BJ (cell line): ENCODE measurements around the gene ONECUT1. TPM values are rescaled to one million over a fixed set of nuclear protein-coding genes. Genes with fewer than 3 reads are reported as not detected.

Experiments
- CTCF ChIA-PET: fragments of 350-600 bp; formaldehyde crosslinking; extraction: SDS; loops from one replicate; lab custom pipeline; 2021; ENCODE audit warnings: antibody characterized with exemption, inconsistent platforms; lab: Yijun Ruan, JAX
- POLR2A ChIA-PET: fragments of 300-600 bp; sonication (Branson Sonifier 250); formaldehyde crosslinking; extraction: SDS; loops from one replicate; lab custom pipeline; 2021; ENCODE audit warnings: antibody characterized with exemption; lab: Charles Lee
- DNase-seq: peaks from one replicate; pipeline ENCODE4 v3.0.0-alpha.2; 2011; ENCODE audit warnings: low read depth
- H3K27me3 ChIP-seq: 2 replicates; pipeline ENCODE4 v1.6.0; 2011; ENCODE audit warnings: low read length; ENCODE audit not compliant: control insufficient read depth, insufficient read depth
- H3K36me3 ChIP-seq: 2 replicates; pipeline ENCODE4 v1.5.1; 2011; ENCODE audit warnings: low read length; ENCODE audit not compliant: control insufficient read depth, insufficient read depth
- H3K4me3 ChIP-seq: 2 replicates; pipeline ENCODE4 v1.5.1; 2011; ENCODE audit warnings: low read depth, mild to moderate bottlenecking, control low read depth, low read length
- polyA plus RNA-seq: library from polyadenylated mRNA; depleted of rRNA; stranded (reverse); fragments of >200 nt; gene quantifications from 2 replicates; pipeline ENCODE4 v1.2.3, GENCODE V29; 2011
- TF ChIP-seq, protein P1 (sequence below): IDR thresholded peaks from 2 replicates; pipeline ENCODE4 v1.5.1; 2011; ENCODE audit warnings: low read depth, mild to moderate bottlenecking, control low read depth, inconsistent platforms, low read length, moderate library complexity; ENCODE audit not compliant: insufficient read depth

The ONECUT1 gene
- polyA plus RNA-seq, 1 experiment: not detected

DNA sequence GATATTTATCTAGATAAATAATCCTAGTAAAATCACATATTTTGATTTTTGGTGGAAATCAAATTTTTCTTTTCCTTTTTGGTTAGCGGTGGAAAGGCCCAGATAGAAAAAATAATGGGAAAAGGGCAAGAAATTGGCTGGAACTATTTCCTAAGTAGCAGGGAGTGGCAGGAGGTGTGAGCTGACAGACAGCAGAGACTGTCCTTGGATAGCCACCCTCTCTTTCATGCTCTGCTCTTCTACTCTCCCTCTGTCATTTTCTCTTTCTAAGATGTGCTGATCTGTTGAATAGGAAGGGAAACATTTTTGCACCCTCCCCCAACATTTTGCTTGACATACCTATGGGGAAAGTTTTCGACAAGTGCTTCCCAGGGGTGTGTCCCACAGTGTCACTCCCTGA, 18.9 kb upstream of the ONECUT1 start:
- Histone ChIP-seq H3K4me3 (no peak overlapping the region), H3K36me3 (no peaks in the 10 kb centered on the region), H3K27me3 (peaks cover 21% of the 10 kb centered on the region)
- no peak for DNase-seq
- ChIA-PET CTCF (interaction anchor here (0.6 kb wide), 1 partner anchor 185 kb away, joined by 3 read pairs; no protein-coding TSS in a partner anchor), POLR2A (no interaction called here)
- TF ChIP-seq, protein P1, sequence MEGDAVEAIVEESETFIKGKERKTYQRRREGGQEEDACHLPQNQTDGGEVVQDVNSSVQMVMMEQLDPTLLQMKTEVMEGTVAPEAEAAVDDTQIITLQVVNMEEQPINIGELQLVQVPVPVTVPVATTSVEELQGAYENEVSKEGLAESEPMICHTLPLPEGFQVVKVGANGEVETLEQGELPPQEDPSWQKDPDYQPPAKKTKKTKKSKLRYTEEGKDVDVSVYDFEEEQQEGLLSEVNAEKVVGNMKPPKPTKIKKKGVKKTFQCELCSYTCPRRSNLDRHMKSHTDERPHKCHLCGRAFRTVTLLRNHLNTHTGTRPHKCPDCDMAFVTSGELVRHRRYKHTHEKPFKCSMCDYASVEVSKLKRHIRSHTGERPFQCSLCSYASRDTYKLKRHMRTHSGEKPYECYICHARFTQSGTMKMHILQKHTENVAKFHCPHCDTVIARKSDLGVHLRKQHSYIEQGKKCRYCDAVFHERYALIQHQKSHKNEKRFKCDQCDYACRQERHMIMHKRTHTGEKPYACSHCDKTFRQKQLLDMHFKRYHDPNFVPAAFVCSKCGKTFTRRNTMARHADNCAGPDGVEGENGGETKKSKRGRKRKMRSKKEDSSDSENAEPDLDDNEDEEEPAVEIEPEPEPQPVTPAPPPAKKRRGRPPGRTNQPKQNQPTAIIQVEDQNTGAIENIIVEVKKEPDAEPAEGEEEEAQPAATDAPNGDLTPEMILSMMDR: no peak

DNA sequence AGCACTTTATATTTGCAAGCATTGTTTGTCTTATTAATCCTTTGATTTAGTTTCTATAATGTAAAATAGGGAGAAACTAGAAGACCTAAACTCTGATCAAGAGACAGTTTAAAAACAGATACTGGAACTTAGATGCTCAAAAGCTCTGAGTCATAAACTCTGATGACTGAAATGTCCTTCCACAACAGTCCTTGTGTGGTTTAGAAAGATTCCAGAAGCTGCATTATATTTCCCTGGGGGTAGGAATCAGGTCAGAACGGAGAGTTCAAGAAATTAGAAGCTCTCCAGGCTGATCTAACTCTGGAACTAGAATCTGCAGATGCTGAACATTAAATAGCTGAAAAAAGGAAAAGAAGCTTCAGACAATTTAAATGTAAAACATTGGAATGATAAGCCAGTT, 18.3 kb upstream of the ONECUT1 start:
- ChIA-PET POLR2A (no interaction called here), CTCF (no interaction called here)
- Histone ChIP-seq H3K36me3 (no peaks in the 10 kb centered on the region), H3K27me3 (peaks cover 25% of the 10 kb centered on the region), H3K4me3 (no peak overlapping the region)
- no peak for DNase-seq
- TF ChIP-seq, protein P1: no peak

DNA sequence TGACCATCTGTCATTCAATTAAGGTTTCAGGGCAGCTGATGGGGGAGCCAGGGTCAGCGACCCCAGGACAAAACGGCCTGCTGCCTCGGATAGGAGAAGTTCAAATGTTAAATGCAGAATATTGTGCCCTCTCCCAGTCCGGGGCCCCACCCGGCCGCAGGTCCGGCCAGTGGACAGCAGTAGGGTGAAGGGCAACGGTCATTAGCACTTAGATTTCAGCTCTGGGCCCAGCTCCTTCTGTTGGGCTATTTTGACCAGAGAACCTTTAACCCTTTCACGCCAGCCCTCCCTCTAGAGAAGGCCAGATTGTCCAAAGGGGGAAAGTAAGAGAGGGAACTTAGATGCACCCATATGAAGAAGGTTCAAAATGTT, 16.1 kb upstream of the ONECUT1 start:
- no peak overlapping the region for H3K4me3 ChIP-seq
- DNase-seq: no peak
- CTCF ChIA-PET: interaction anchor here (0.9 kb wide), 1 partner anchor 1156 kb away, joined by 3 read pairs; no protein-coding TSS in a partner anchor
- POLR2A ChIA-PET: no interaction called here
- peaks cover 45% of the 10 kb centered on the region for H3K27me3 ChIP-seq
- H3K36me3 ChIP-seq: no peaks in the 10 kb centered on the region
- TF ChIP-seq, protein P1: no peak

DNA sequence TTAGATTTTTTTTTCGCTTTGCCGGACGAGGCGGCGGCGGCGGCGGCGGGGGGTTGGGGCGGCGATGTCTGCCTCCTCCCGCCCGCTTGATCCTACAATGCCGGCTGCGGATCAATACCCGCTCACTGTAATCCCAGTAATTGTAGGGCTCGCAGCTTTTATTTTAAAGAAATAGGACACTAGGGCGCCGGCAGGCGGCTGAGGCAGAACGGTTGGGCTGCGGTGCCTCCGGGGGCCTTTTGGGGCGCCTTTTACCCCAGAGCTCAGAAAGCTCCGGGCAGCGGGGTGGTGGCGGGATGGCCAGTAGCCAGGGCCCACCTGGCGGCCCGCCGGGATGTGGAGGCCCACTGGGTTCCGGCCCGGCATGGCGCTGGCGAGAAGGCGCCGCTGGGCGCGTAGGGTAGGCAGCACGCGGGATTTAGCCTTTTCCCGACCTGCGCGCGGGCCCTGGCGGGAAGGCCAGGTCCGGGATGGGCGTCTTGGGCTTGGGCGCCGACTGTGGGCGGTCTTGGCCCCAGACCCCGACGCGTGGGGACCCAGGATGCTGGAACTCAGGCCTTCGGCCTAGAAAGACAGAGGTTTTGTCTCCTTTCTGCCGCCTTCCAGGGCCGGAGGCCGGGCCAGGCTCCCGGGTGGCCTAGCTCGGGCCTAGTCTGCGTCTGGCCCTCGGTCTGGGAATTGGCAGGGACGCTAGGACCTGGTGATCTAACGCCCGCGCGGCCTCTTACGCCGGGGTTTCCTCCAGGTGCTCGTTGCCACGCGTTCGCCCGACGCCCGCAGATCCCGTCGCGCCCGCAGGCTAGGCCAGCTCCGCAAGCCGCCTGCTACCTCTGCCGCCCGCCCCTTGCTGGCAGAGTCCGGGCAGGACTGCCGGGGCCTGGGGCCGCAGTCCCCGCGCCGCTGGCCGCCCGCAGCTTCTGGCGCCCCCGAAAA, 15.5 kb upstream of the ONECUT1 start:
- DNase-seq: no peak
- TF ChIP-seq, protein P1: 0 out of 2 replicates have a peak, but pooled peaks have one; percentile 12
- Histone ChIP-seq H3K36me3 (no peaks in the 10 kb centered on the region), H3K27me3 (peaks cover 52% of the 10 kb centered on the region), H3K4me3 (no peak overlapping the region)
- POLR2A ChIA-PET: no interaction called here
- CTCF ChIA-PET: interaction anchor here (0.9 kb wide), 1 partner anchor 1156 kb away, joined by 3 read pairs; no protein-coding TSS in a partner anchor

DNA sequence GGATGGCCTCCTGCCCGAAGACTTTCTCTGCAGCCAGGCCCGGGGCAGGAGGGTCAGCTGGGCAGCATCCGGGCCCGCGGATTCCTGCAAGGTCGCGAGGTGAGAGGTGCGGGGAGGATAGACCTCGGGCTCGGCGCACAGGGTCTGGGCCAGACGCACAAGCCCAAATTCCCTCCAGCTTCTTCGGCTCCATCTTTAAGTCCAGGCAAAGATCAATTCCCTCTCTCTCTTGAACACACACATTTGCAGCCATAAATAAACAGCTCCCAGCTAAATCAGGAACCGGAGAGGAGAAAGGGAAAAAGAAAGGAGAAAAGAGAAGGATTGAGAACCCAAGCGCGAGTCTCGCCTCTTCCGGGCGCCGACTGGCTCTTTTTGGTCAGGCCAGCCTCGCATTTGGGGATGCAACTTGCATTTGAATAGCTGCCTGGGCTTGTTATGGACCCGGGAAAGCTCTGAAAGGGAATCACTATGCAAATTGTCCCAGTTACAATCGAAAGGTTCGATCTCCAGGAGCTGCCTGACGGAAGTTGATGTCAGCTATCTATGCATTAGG, 14.5 kb upstream of the ONECUT1 start:
- H3K27me3 ChIP-seq: peaks cover 59% of the 10 kb centered on the region
- DNase-seq: no peak
- no peaks in the 10 kb centered on the region for H3K36me3 ChIP-seq
- CTCF ChIA-PET: no interaction called here
- POLR2A ChIA-PET: interaction anchor here (0.7 kb wide), 1 partner anchor 1774 kb away, joined by 3 read pairs; no protein-coding TSS in a partner anchor
- TF ChIP-seq, protein P1: no peak
- H3K4me3 ChIP-seq: no peak overlapping the region
